Measurements from ENCODE around the gene PLCB4.

Gene PLCB4

GRCh38 chr20:9211016-9211760 is 142.3 kb downstream of the PLCB4 start:
- DNase-seq (ENCODE audit: low read depth in 1 of 2, low spot score in 1 of 2), result no peak
- no peak overlapping the region for H3K4me3 ChIP-seq (replicated peaks; ENCODE audit: insufficient read depth, low read length)
- H3K27me3 ChIP-seq (ENCODE audit: insufficient read depth, poor library complexity, severe bottlenecking), result no peaks in the 10 kb centered on the region
- H3K27ac ChIP-seq (replicated peaks), result no peak overlapping the region
- TF ChIP-seq SPI1 (IDR thresholded peaks at IDR 0.05; ENCODE audit: borderline replicate concordance, low read depth), result no peak
- no peak for TF ChIP-seq CTCF (IDR thresholded peaks at IDR 0.05; ENCODE audit: insufficient read depth, low read length)
- no peak for TF ChIP-seq REST (IDR thresholded peaks at IDR 0.05; ENCODE audit: insufficient replicate concordance, low read depth)
- TF ChIP-seq POLR2AphosphoS5 (IDR thresholded peaks at IDR 0.05; ENCODE audit: low read depth), result no peak
- TF ChIP-seq GABPA (IDR thresholded peaks at IDR 0.05; ENCODE audit: low read depth), result no peak

- no peak overlapping the region for H3K4me3 ChIP-seq (replicated peaks; ENCODE audit: insufficient read depth, low read length)
- H3K27ac ChIP-seq (replicated peaks), result no peak overlapping the region
- no peaks in the 10 kb centered on the region for H3K27me3 ChIP-seq (ENCODE audit: insufficient read depth, poor library complexity, severe bottlenecking)
- TF ChIP-seq REST (IDR thresholded peaks at IDR 0.05; ENCODE audit: insufficient replicate concordance, low read depth) (no peak), CTCF (IDR thresholded peaks at IDR 0.05; ENCODE audit: insufficient read depth, low read length) (no peak), GABPA (IDR thresholded peaks at IDR 0.05; ENCODE audit: low read depth) (no peak), POLR2AphosphoS5 (IDR thresholded peaks at IDR 0.05; ENCODE audit: low read depth) (no peak), SPI1 (IDR thresholded peaks at IDR 0.05; ENCODE audit: borderline replicate concordance, low read depth) (no peak)
- DNase-seq (ENCODE audit: low read depth in 1 of 2, low spot score in 1 of 2), result no peak
Observed at GRCh38 chr20:9212735-9213134, 143.8 kb downstream of the PLCB4 start.

GRCh38 chr20:9214685-9215084 is 145.8 kb downstream of the PLCB4 start:
- no peak for DNase-seq (ENCODE audit: low read depth in 1 of 2, low spot score in 1 of 2)
- Histone ChIP-seq H3K4me3 (replicated peaks; ENCODE audit: insufficient read depth, low read length) (no peak overlapping the region), H3K27me3 (ENCODE audit: insufficient read depth, poor library complexity, severe bottlenecking) (no peaks in the 10 kb centered on the region), H3K27ac (replicated peaks) (no peak overlapping the region)
- no peak for TF ChIP-seq POLR2AphosphoS5 (IDR thresholded peaks at IDR 0.05; ENCODE audit: low read depth)

GRCh38 chr20:9215539-9215938 is 146.7 kb downstream of the PLCB4 start:
- peak; percentile 7 for TF ChIP-seq CTCF (IDR thresholded peaks at IDR 0.05; ENCODE audit: insufficient read depth, low read length)
- TF ChIP-seq REST (IDR thresholded peaks at IDR 0.05; ENCODE audit: insufficient replicate concordance, low read depth), result no peak
- no peak overlapping the region for H3K4me3 ChIP-seq (replicated peaks; ENCODE audit: insufficient read depth, low read length)
- H3K27me3 ChIP-seq (ENCODE audit: insufficient read depth, poor library complexity, severe bottlenecking), result no peaks in the 10 kb centered on the region
- DNase-seq (ENCODE audit: low read depth in 1 of 2, low spot score in 1 of 2), result no peak
- no peak overlapping the region for H3K27ac ChIP-seq (replicated peaks)
